COLO668 (cell line): ENCODE results near the gene KIF23.
A peak's percentile ranks its signal among the peaks of the same experiment; 100 is the strongest.

Experiments used
- DNase-seq: peaks from one replicate; lab custom pipeline; 2025; ENCODE audit not compliant: unreplicated experiment; lab: John Stamatoyannopoulos, UW

KIF23 gene

GRCh38 chr15:69394556-69395282 is 19.4 kb upstream of the KIF23 start:
- peak; percentile 79 for DNase-seq

GRCh38 chr15:69395460-69395859 is 18.7 kb upstream of the KIF23 start:
- DNase-seq, result no peak

GRCh38 chr15:69395991-69396390 is 18.2 kb upstream of the KIF23 start:
- DNase-seq, result no peak

- no peak for DNase-seq
Measured at GRCh38 chr15:69398491-69398891, 15.7 kb upstream of the KIF23 start.

GRCh38 chr15:69400850-69401249 is 13.3 kb upstream of the KIF23 start:
- DNase-seq, result no peak

GRCh38 chr15:69402816-69403215 is 11.3 kb upstream of the KIF23 start:
- DNase-seq, result no peak

GRCh38 chr15:69403594-69403993 is 10.6 kb upstream of the KIF23 start:
- no peak for DNase-seq

- DNase-seq, result no peak
Measured at GRCh38 chr15:69405110-69405509, 9.0 kb upstream of the KIF23 start.

GRCh38 chr15:69407719-69408400 is 6.3 kb upstream of the KIF23 start:
- no peak for DNase-seq

GRCh38 chr15:69408841-69409240 is 5.3 kb upstream of the KIF23 start:
- DNase-seq, result no peak

- peak; percentile 45 for DNase-seq
Measured at GRCh38 chr15:69410248-69410874, 3.8 kb upstream of the KIF23 start.

- no peak for DNase-seq
Measured at GRCh38 chr15:69412274-69412673, 1.9 kb upstream of the KIF23 start.

GRCh38 chr15:69412701-69413100 is 1.4 kb upstream of the KIF23 start:
- no peak for DNase-seq

- DNase-seq, result peak; percentile 36
Measured at GRCh38 chr15:69414701-69415167, 585 bp downstream of the KIF23 start.

- DNase-seq, result no peak
Measured at GRCh38 chr15:69415381-69415780, 1.2 kb downstream of the KIF23 start.

GRCh38 chr15:69417581-69417980 is 3.4 kb downstream of the KIF23 start:
- DNase-seq, result no peak

- DNase-seq, result no peak
Measured at GRCh38 chr15:69421498-69421897, 7.3 kb downstream of the KIF23 start.

- no peak for DNase-seq
Measured at GRCh38 chr15:69422336-69422895, 8.3 kb downstream of the KIF23 start.

GRCh38 chr15:69424001-69424400 is 9.9 kb downstream of the KIF23 start:
- DNase-seq, result no peak

GRCh38 chr15:69424748-69425413 is 10.7 kb downstream of the KIF23 start:
- DNase-seq, result no peak

GRCh38 chr15:69433831-69434230 is 19.7 kb downstream of the KIF23 start:
- DNase-seq, result no peak
